ENCODE data around the gene U2AF2.

- TF ChIP-seq CTCF (IDR thresholded peaks at IDR 0.05; ENCODE audit: poor library complexity, severe bottlenecking) = no peak
- no peak for TF ChIP-seq EP300 (conservative IDR thresholded peaks at IDR 0.05; ENCODE audit: poor library complexity, severe bottlenecking)
- TF ChIP-seq EZH2 (IDR thresholded peaks at IDR 0.05; ENCODE audit: borderline replicate concordance, insufficient read depth, low read length, poor library complexity, severe bottlenecking) = no peak
These were observed 35.4 kb downstream of the U2AF2 start for GRCh38 chr19:55690109-55690768.

Data from neural cell (in vitro differentiated cells).